SH-SY5Y (cell line): ENCODE data around the gene TRIM24.

Experiments used
- GATA2 ChIP-seq: IDR thresholded peaks from 2 replicates; pipeline ENCODE4 v1.6.1; 2011; ENCODE audit warnings: mild to moderate bottlenecking, low read depth, low read length
- GATA3 ChIP-seq: IDR thresholded peaks from 2 replicates; pipeline ENCODE4 v1.6.1; 2011; ENCODE audit warnings: low read depth, mild to moderate bottlenecking, low read length, moderate library complexity

The TRIM24 gene

DNA sequence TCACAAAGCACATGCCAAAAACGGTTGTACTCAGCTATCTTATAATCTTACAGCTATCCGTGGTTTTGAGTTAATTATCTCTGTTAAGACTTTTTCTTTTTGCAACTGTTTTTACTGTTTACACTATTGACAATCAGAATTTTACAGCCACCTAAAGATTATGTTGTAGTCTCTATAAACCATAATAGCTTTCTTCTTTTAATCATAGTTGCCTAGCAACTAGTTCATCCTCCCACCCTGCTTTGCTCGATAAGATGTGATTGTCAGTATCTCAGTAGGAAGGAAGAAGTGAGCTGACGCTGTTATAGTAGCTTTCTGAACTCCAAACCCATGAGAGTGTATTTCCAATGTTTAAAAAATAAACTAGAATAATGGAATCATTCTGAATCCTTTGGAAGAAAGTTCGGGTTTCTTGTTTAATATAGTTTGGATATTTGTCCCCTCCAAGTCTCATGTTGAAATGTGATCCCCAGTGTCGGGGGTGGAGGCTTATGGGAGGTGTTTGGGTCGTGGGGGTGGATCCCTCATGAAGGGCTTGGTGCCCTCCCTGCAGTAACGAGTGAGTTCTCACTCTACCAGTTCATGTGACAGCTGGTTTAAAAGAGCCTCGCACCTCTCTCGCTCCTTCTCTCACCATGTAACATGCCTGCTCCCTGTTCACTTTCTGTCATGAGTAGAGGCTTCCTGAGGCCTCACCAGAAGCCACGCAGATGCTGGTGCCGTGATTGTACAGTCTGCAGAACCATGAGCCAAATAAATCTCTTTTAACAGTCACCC, 173.0 kb downstream of the TRIM24 start:
- no peak for TF ChIP-seq GATA2
- TF ChIP-seq GATA3 = no peak
